T-cell (primary cell): ENCODE results near the gene FBN1. TPM values are rescaled to one million over a fixed set of nuclear protein-coding genes. Genes with fewer than 3 reads are reported as not detected.

Experiments used
- ATAC-seq, 4 experiments: fragments of 200-7000 bp in 3 of 4; fragments of 150-1000 bp in 1 of 4; cut with Tn5 transposase; replicated peaks in 1 of 4; 1 replicate in 3 of 4; 2 replicates in 1 of 4; pipeline ENCODE4 v1.10.0; 2021; ENCODE audit warnings: moderate library complexity in 3 of 4, mild to moderate bottlenecking in 2 of 4, moderate number of reproducible peaks in 1 of 4
- CTCF ChIA-PET, 2 donors: fragments of 300-600 bp; sonication (Branson Sonifier 250); formaldehyde crosslinking; loops; one replicate each; lab custom pipeline; 2022; ENCODE audit warnings: antibody characterized with exemption in 2 of 2; lab: Charles Lee
- POLR2A ChIA-PET, 2 donors: fragments of 300-600 bp; sonication (Branson Sonifier 250); formaldehyde crosslinking; loops; one replicate each; lab custom pipeline; 2022; ENCODE audit warnings: antibody characterized with exemption in 2 of 2; lab: Charles Lee
- DNase-seq, 35 experiments: peaks; one replicate each; pipeline versions ENCODE4 v3.0.0 to v3.0.0-alpha.2; 2013 to 2023
- H3K27ac ChIP-seq: one replicate; pipeline ENCODE4 v1.5.1; 2013; ENCODE audit warnings: low read length
- H3K27me3 ChIP-seq, 2 experiments: replicated peaks in 1 of 2; 1 replicate in 1 of 2; 2 replicates in 1 of 2; pipeline versions ENCODE4 v1.6.1 to v1.7.0; 2013; ENCODE audit warnings: low read length in 1 of 2, mixed read lengths in 1 of 2; ENCODE audit not compliant: control insufficient read depth in 2 of 2, insufficient read depth in 2 of 2; ENCODE audit errors: extremely low read depth in 1 of 2
- H3K36me3 ChIP-seq, 2 donors: 1 replicate in 1 of 2; 2 replicates in 1 of 2; pipeline versions ENCODE4 v1.6.1 to v1.7.0; 2013; ENCODE audit warnings: low read length in 1 of 2; ENCODE audit not compliant: control insufficient read depth in 2 of 2, insufficient read depth in 1 of 2; ENCODE audit errors: extremely low read depth in 1 of 2
- H3K4me1 ChIP-seq, 2 experiments: 1 replicate in 1 of 2; 2 replicates in 1 of 2; pipeline versions ENCODE4 v1.6.1 to v1.7.0; 2013; ENCODE audit warnings: low read length in 2 of 2, mixed read lengths in 1 of 2; ENCODE audit not compliant: insufficient read depth in 2 of 2, control insufficient read depth in 1 of 2; ENCODE audit errors: extremely low read depth in 1 of 2
- H3K4me3 ChIP-seq, 2 donors: 1 replicate in 1 of 2; 2 replicates in 1 of 2; pipeline versions ENCODE4 v1.5.1 to v1.7.0; 2013; ENCODE audit warnings: mild to moderate bottlenecking in 2 of 2, low read length in 1 of 2, moderate library complexity in 1 of 2; ENCODE audit not compliant: control insufficient read depth in 1 of 2; ENCODE audit errors: extremely low read depth in 1 of 2
- H3K9me3 ChIP-seq: 2 replicates; pipeline ENCODE4 v1.7.0; 2013
- H3K27ac Mint-ChIP-seq, 2 donors: one replicate each; pipeline ENCODE4 v1.8.0; 2020 to 2021; ENCODE audit warnings: mild to moderate bottlenecking in 2 of 2, mixed read lengths in 2 of 2
- H3K27me3 Mint-ChIP-seq, 2 donors: one replicate each; pipeline ENCODE4 v1.8.0; 2021 to 2022; ENCODE audit warnings: mixed read lengths in 2 of 2
- H3K36me3 Mint-ChIP-seq: one replicate; pipeline ENCODE4 v1.8.0; 2021; ENCODE audit warnings: mixed read lengths
- H3K4me1 Mint-ChIP-seq, 3 donors: one replicate each; pipeline ENCODE4 v1.8.0; 2020 to 2022; ENCODE audit warnings: mixed read lengths in 3 of 3, mild to moderate bottlenecking in 1 of 3
- H3K4me3 Mint-ChIP-seq, 3 donors: one replicate each; pipeline ENCODE4 v1.8.0; 2020 to 2022; ENCODE audit warnings: mild to moderate bottlenecking in 3 of 3, mixed read lengths in 3 of 3, moderate library complexity in 3 of 3
- H3K9me3 Mint-ChIP-seq, 3 donors: one replicate each; pipeline ENCODE4 v1.8.0; 2020 to 2022; ENCODE audit warnings: mixed read lengths in 3 of 3
- WGBS: methylation state at CpG from one replicate; pipeline ENCODE4 v1.1.5; 2013; ENCODE audit warnings: missing lambda C conversion rate; ENCODE audit not compliant: insufficient coverage; 5-methylcytosine and 5-hydroxymethylcytosine counted together
- total RNA-seq, 35 experiments: library from RNA in 6 of 35; stranded (reverse) in 6 of 35; fragments of 120-200 nt in 1 of 35; gene quantifications; one replicate each; pipeline versions ENCODE4 v1.2.1 to v1.2.4 and lab custom pipeline; 2013 to 2026

FBN1 gene
- total RNA-seq, 5 donors from 2014 or later (not counting 1 experiment from before 2014, with no cell fraction given): 0.28 to 1.2 (median 0.79) TPM

- Histone ChIP-seq H3K4me3 (no peak overlapping the region), H3K9me3 (no peaks in the 10 kb centered on the region), H3K36me3 (no peaks in the 10 kb centered on the region), H3K27me3 (no peaks in the 10 kb centered on the region), H3K4me1 (no peaks in the 10 kb centered on the region), H3K27ac (no peak overlapping the region)
- no peaks in the 10 kb centered on the region for H3K9me3 Mint-ChIP-seq
- POLR2A ChIA-PET: no interaction called here
- CTCF ChIA-PET: no interaction called here
- H3K4me3 Mint-ChIP-seq: no peak overlapping the region
- H3K27ac Mint-ChIP-seq: no peak overlapping the region
- ATAC-seq (no peak), DNase-seq (no peak)
- H3K4me1 Mint-ChIP-seq: no peaks in the 10 kb centered on the region
- no peaks in the 10 kb centered on the region for H3K36me3 Mint-ChIP-seq
- no peaks in the 10 kb centered on the region for H3K27me3 Mint-ChIP-seq
Measured at GRCh38 chr15:48408327-48408726, 237.2 kb downstream of the FBN1 start.

GRCh38 chr15:48407646-48408045, 237.9 kb downstream of the FBN1 start:
- Mint-ChIP-seq H3K9me3 (no peaks in the 10 kb centered on the region), H3K36me3 (no peaks in the 10 kb centered on the region), H3K4me3 (no peak overlapping the region), H3K27me3 (no peaks in the 10 kb centered on the region), H3K27ac (no peak overlapping the region), H3K4me1 (no peaks in the 10 kb centered on the region)
- no peak for DNase-seq
- CTCF ChIA-PET: no interaction called here
- POLR2A ChIA-PET: no interaction called here
- ATAC-seq: no peak
- Histone ChIP-seq H3K36me3 (no peaks in the 10 kb centered on the region), H3K27me3 (no peaks in the 10 kb centered on the region), H3K4me1 (no peaks in the 10 kb centered on the region), H3K4me3 (no peak overlapping the region), H3K9me3 (no peaks in the 10 kb centered on the region), H3K27ac (no peak overlapping the region)
- WGBS: no CpG with 5 or more reads among the region's 1 CpG

- no peak overlapping the region for H3K27ac Mint-ChIP-seq
- no peaks in the 10 kb centered on the region for H3K4me1 Mint-ChIP-seq
- no peaks in the 10 kb centered on the region for H3K27me3 Mint-ChIP-seq
- no peak for ATAC-seq
- H3K36me3 Mint-ChIP-seq: no peaks in the 10 kb centered on the region
- Histone ChIP-seq H3K27me3 (no peaks in the 10 kb centered on the region), H3K27ac (no peak overlapping the region), H3K4me1 (no peaks in the 10 kb centered on the region), H3K9me3 (no peaks in the 10 kb centered on the region), H3K36me3 (no peaks in the 10 kb centered on the region), H3K4me3 (no peak overlapping the region)
- no peak for DNase-seq
- H3K9me3 Mint-ChIP-seq: no peaks in the 10 kb centered on the region
- CTCF ChIA-PET: no interaction called here
- POLR2A ChIA-PET: no interaction called here
- no peak overlapping the region for H3K4me3 Mint-ChIP-seq
- WGBS: no CpG with 5 or more reads among the region's 1 CpG
Measured at GRCh38 chr15:48406911-48407310, 238.6 kb downstream of the FBN1 start.

GRCh38 chr15:48406266-48406891, 239.1 kb downstream of the FBN1 start:
- H3K4me1 Mint-ChIP-seq: no peaks in the 10 kb centered on the region
- ATAC-seq: no peak
- H3K4me1 ChIP-seq: no peaks in the 10 kb centered on the region
- H3K9me3 ChIP-seq: no peaks in the 10 kb centered on the region
- no peaks in the 10 kb centered on the region for H3K36me3 ChIP-seq
- H3K27ac ChIP-seq: no peak overlapping the region
- ChIA-PET POLR2A (no interaction called here), CTCF (no interaction called here)
- H3K9me3 Mint-ChIP-seq: no peaks in the 10 kb centered on the region
- no peaks in the 10 kb centered on the region for H3K27me3 ChIP-seq
- H3K36me3 Mint-ChIP-seq: no peaks in the 10 kb centered on the region
- no peak overlapping the region for H3K4me3 Mint-ChIP-seq
- no peak overlapping the region for H3K27ac Mint-ChIP-seq
- H3K27me3 Mint-ChIP-seq: no peaks in the 10 kb centered on the region
- 75% methylated on average over 2 of the region's 8 CpGs for WGBS
- no peak overlapping the region for H3K4me3 ChIP-seq
- DNase-seq: no peak

- Mint-ChIP-seq H3K4me1 (no peaks in the 10 kb centered on the region), H3K36me3 (no peaks in the 10 kb centered on the region), H3K27ac (no peak overlapping the region), H3K27me3 (no peaks in the 10 kb centered on the region), H3K4me3 (no peak overlapping the region), H3K9me3 (no peaks in the 10 kb centered on the region)
- POLR2A ChIA-PET: no interaction called here
- 78% methylated on average over 3 of the region's 6 CpGs for WGBS
- H3K27me3 ChIP-seq: no peaks in the 10 kb centered on the region
- H3K9me3 ChIP-seq: no peaks in the 10 kb centered on the region
- H3K4me3 ChIP-seq: no peak overlapping the region
- ATAC-seq: no peak
- no peaks in the 10 kb centered on the region for H3K36me3 ChIP-seq
- H3K27ac ChIP-seq: no peak overlapping the region
- H3K4me1 ChIP-seq: no peaks in the 10 kb centered on the region
- no peak for DNase-seq
- CTCF ChIA-PET: no interaction called here
Measured at GRCh38 chr15:48402427-48403177, 242.9 kb downstream of the FBN1 start.

- Histone ChIP-seq H3K27me3 (no peaks in the 10 kb centered on the region), H3K27ac (no peak overlapping the region), H3K9me3 (no peaks in the 10 kb centered on the region), H3K4me3 (no peak overlapping the region), H3K4me1 (no peaks in the 10 kb centered on the region), H3K36me3 (no peaks in the 10 kb centered on the region)
- ATAC-seq (no peak), DNase-seq (no peak)
- CTCF ChIA-PET: no interaction called here
- Mint-ChIP-seq H3K27me3 (no peaks in the 10 kb centered on the region), H3K9me3 (no peaks in the 10 kb centered on the region), H3K4me3 (no peak overlapping the region), H3K4me1 (no peaks in the 10 kb centered on the region), H3K36me3 (no peaks in the 10 kb centered on the region), H3K27ac (no peak overlapping the region)
- WGBS: no CpG with 5 or more reads among the region's 2 CpGs
- POLR2A ChIA-PET: interaction anchor here in 1 of 2 donors (0.6 kb wide), 1 partner anchor 53 kb away, joined by 4 read pairs; no protein-coding TSS in a partner anchor
Measured at GRCh38 chr15:48400086-48400485, 245.4 kb downstream of the FBN1 start.
